Measurements from ENCODE around the gene MAML2. TPM values are rescaled to one million over a fixed set of nuclear protein-coding genes. Genes with fewer than 3 reads are reported as not detected.

The MAML2 gene
- total RNA-seq, 1 experiment from 2014 or later: 2.7 TPM

GRCh38 chr11:96284401-96284800 is 58.6 kb downstream of the MAML2 start:
- Histone ChIP-seq H3K9ac (ENCODE audit: extremely low read depth, insufficient read length, low read length) (no peak overlapping the region), H3K79me2 (ENCODE audit: insufficient read depth, low read length) (0 out of 2 replicates have a peak, but pooled peaks cover 1% of the 10 kb centered on the region), H3K23ac (ENCODE audit: insufficient read length, low read depth, low read length) (no peak overlapping the region), H2BK12ac (ENCODE audit: insufficient read length, low read depth, low read length) (no peak overlapping the region), H4K91ac (ENCODE audit: insufficient read length, low read depth, low read length) (no peak overlapping the region), H2BK120ac (ENCODE audit: low read depth, low read length, poor library complexity, severe bottlenecking) (no peak overlapping the region), H4K20me1 (ENCODE audit: control insufficient read depth, insufficient read depth, insufficient read length) (no peaks in the 10 kb centered on the region), H2AFZ (ENCODE audit: low read length) (no peak overlapping the region), H3K9me3 (ENCODE audit: control insufficient read depth, low read depth, low read length) (no peaks in the 10 kb centered on the region), H3K4me1 (ENCODE audit: insufficient read depth, low read length) (peaks cover 6% of the 10 kb centered on the region; the same call in 1 of the 2 replicates), H3K14ac (ENCODE audit: insufficient read depth, low read length) (no peak overlapping the region), H3K4ac (ENCODE audit: low read depth, low read length) (no peak overlapping the region), H3K27ac (ENCODE audit: insufficient read length, low read depth, low read length) (no peak overlapping the region), H3K56ac (ENCODE audit: insufficient read length, low read depth, low read length) (no peak overlapping the region), H2AK5ac (ENCODE audit: insufficient read length, low read length) (no peak overlapping the region), H3K4me2 (ENCODE audit: insufficient read depth, insufficient read length, low read length) (no peak overlapping the region), H2BK15ac (ENCODE audit: low read depth, low read length) (no peak overlapping the region), H3K27me3 (ENCODE audit: insufficient read depth, low read length) (no peaks in the 10 kb centered on the region), H4K5ac (ENCODE audit: insufficient read length, low read depth, low read length) (no peak overlapping the region), H2BK5ac (ENCODE audit: insufficient read length, low read length) (no peak overlapping the region), H3K18ac (ENCODE audit: insufficient read length, low read depth, low read length) (no peak overlapping the region), H4K8ac (replicated peaks; ENCODE audit: insufficient read length, low read depth, low read length) (no peak overlapping the region), H2BK20ac (ENCODE audit: low read depth, low read length, poor library complexity, severe bottlenecking) (no peak overlapping the region), H3T11ph (ENCODE audit: low read length) (no peak overlapping the region), H3K79me1 (ENCODE audit: insufficient read depth, low read depth, low read length, poor library complexity, severe bottlenecking) (no peaks in the 10 kb centered on the region), H3K23me2 (ENCODE audit: insufficient read length, low read depth, low read length, poor library complexity, severe bottlenecking) (no peaks in the 10 kb centered on the region)
- no peak for TF ChIP-seq CTCF (conservative IDR thresholded peaks at IDR 0.05)
- H3K4me1 Mint-ChIP-seq: peaks cover 14 to 15% of the 10 kb centered on the region in 2 experiments
- H3K27ac Mint-ChIP-seq: no peak overlapping the region
- no peak overlapping the region for H3K4me3 Mint-ChIP-seq
- DNase-seq: no peak
- H3K27me3 Mint-ChIP-seq (ENCODE audit: low read depth): no peaks in the 10 kb centered on the region
- no CpG with 5 or more reads among the region's 1 CpG for WGBS (ENCODE audit: extremely low coverage, insufficient read length, low lambda C conversion rate)
- H3K9me3 Mint-ChIP-seq: peaks cover 2% of the 10 kb centered on the region in 2 experiments; a peak in 1 of 5 replicates
- H3K36me3 Mint-ChIP-seq (ENCODE audit: insufficient read depth in 1 of 3, low read depth in 3 of 3): peaks cover 0 to 1% (median 0%) of the 10 kb centered on the region in 3 experiments; a peak in 1 of 7 replicates
